IMR-90 (cell line): ENCODE data around the gene SMOC1. TPM values are rescaled to one million over a fixed set of nuclear protein-coding genes. Genes with fewer than 3 reads are reported as not detected.

ENCODE experiments used
- ATAC-seq: fragments of 200-7000 bp; cut with Tn5 transposase; 2 replicates; pipeline ENCODE4 v1.9.1; 2020; ENCODE audit warnings: low read depth, mild to moderate bottlenecking, moderate library complexity
- BruUV-seq: library from RNA; stranded (reverse); fragments of 400-500 nt; replicated peaks from 2 replicates; lab custom pipeline; 2021; lab: Mats Ljungman, UMichigan
- CTCF ChIA-PET: fragments of 300-600 bp; formaldehyde crosslinking; extraction: SDS; loops from one replicate; lab custom pipeline; 2021; ENCODE audit warnings: antibody characterized with exemption; lab: Yijun Ruan, JAX
- POLR2A ChIA-PET: fragments of 300-600 bp; sonication (Branson Sonifier 250); formaldehyde crosslinking; loops from one replicate; lab custom pipeline; 2022; ENCODE audit warnings: antibody characterized with exemption; ENCODE audit not compliant: unreplicated experiment; lab: Charles Lee
- DNase-seq: peaks from one replicate; pipeline ENCODE4 v3.0.0; 2013
- H2AFZ ChIP-seq: replicated peaks from 2 replicates; pipeline ENCODE3; 2013; ENCODE audit warnings: low read length, mild to moderate bottlenecking; ENCODE audit not compliant: poor library complexity
- H2AK5ac ChIP-seq: 2 replicates; pipeline ENCODE4 v1.6.1; 2013; ENCODE audit warnings: low read depth, low read length, inconsistent platforms
- H2AK9ac ChIP-seq: replicated peaks from 2 replicates; pipeline ENCODE3; 2013; ENCODE audit warnings: mild to moderate bottlenecking, low read depth, low read length, moderate library complexity; ENCODE audit not compliant: poor library complexity
- H2BK120ac ChIP-seq: 2 replicates; pipeline ENCODE4 v1.6.1; 2013; ENCODE audit warnings: low read depth, low read length, inconsistent platforms
- H2BK15ac ChIP-seq: 3 replicates; pipeline ENCODE4 v1.6.1; 2013; ENCODE audit warnings: low read depth, low read length, inconsistent platforms
- H2BK20ac ChIP-seq: 2 replicates; pipeline ENCODE4 v1.6.1; 2013; ENCODE audit warnings: low read depth, mild to moderate bottlenecking, inconsistent platforms, low read length, moderate library complexity
- H2BK5ac ChIP-seq: 2 replicates; pipeline ENCODE4 v1.6.1; 2013; ENCODE audit warnings: mild to moderate bottlenecking, low read depth, low read length, inconsistent platforms; ENCODE audit not compliant: poor library complexity, severe bottlenecking
- H3K14ac ChIP-seq: replicated peaks from 2 replicates; pipeline ENCODE4 v1.6.1; 2013; ENCODE audit warnings: low read depth, low read length, inconsistent platforms
- H3K18ac ChIP-seq: 2 replicates; pipeline ENCODE4 v1.6.1; 2013; ENCODE audit warnings: low read depth, low read length, control low read depth
- H3K23ac ChIP-seq: 2 replicates; pipeline ENCODE4 v1.6.1; 2013; ENCODE audit warnings: low read depth, low read length, inconsistent platforms
- H3K27ac ChIP-seq: 2 replicates; pipeline ENCODE4 v1.5.1; 2013; ENCODE audit warnings: mild to moderate bottlenecking, control low read depth, low read length; ENCODE audit not compliant: insufficient read depth
- H3K27me3 ChIP-seq: 2 replicates; pipeline ENCODE4 v1.6.1; 2013; ENCODE audit warnings: low read length; ENCODE audit not compliant: control insufficient read depth, insufficient read depth
- H3K36me3 ChIP-seq: 2 replicates; pipeline ENCODE4 v1.6.1; 2013; ENCODE audit warnings: low read length, mixed read lengths; ENCODE audit not compliant: control insufficient read depth, insufficient read depth
- H3K4ac ChIP-seq: 2 replicates; pipeline ENCODE4 v1.6.1; 2013; ENCODE audit warnings: low read depth, low read length, inconsistent platforms
- H3K4me1 ChIP-seq: 2 replicates; pipeline ENCODE4 v1.6.1; 2013; ENCODE audit warnings: low read length, mixed read lengths; ENCODE audit not compliant: control insufficient read depth, insufficient read depth
- H3K4me2 ChIP-seq: 2 replicates; pipeline ENCODE4 v1.6.1; 2013; ENCODE audit warnings: low read depth, mild to moderate bottlenecking, control low read depth, low read length, moderate library complexity
- H3K4me3 ChIP-seq: 2 replicates; pipeline ENCODE4 v1.5.1; 2013; ENCODE audit warnings: low read depth, mild to moderate bottlenecking, control low read depth, low read length, moderate library complexity; ENCODE audit not compliant: insufficient read depth
- H3K56ac ChIP-seq: 2 replicates; pipeline ENCODE4 v1.6.1; 2013; ENCODE audit warnings: low read length, inconsistent platforms; ENCODE audit not compliant: insufficient read depth; ENCODE audit errors: extremely low read depth
- H3K79me1 ChIP-seq, 2 experiments: 2 replicates each; pipeline ENCODE4 v1.6.1; 2013; ENCODE audit warnings: low read length in 2 of 2, inconsistent platforms in 1 of 2, low read depth in 1 of 2
- H3K9ac ChIP-seq: 2 replicates; pipeline ENCODE4 v1.6.1; 2013; ENCODE audit warnings: low read depth, low read length, control low read depth
- H3K9me1 ChIP-seq: 2 replicates; pipeline ENCODE4 v1.6.1; 2013; ENCODE audit warnings: low read length, inconsistent platforms; ENCODE audit not compliant: insufficient read depth
- H3K9me3 ChIP-seq: 2 replicates; pipeline ENCODE4 v1.6.1; 2013; ENCODE audit warnings: low read length; ENCODE audit not compliant: control insufficient read depth, insufficient read depth
- H4K20me1 ChIP-seq: 2 replicates; pipeline ENCODE4 v1.6.1; 2013; ENCODE audit warnings: low read length, inconsistent platforms; ENCODE audit not compliant: insufficient read depth
- H4K5ac ChIP-seq: 2 replicates; pipeline ENCODE4 v1.6.1; 2013; ENCODE audit warnings: mild to moderate bottlenecking, low read depth, low read length, control low read depth
- H4K8ac ChIP-seq, 2 experiments: 2 replicates each; pipeline ENCODE4 v1.6.1; 2013; ENCODE audit warnings: low read depth in 2 of 2, low read length in 2 of 2, control low read depth in 1 of 2, inconsistent platforms in 1 of 2
- H4K91ac ChIP-seq: 2 replicates; pipeline ENCODE4 v1.6.1; 2013; ENCODE audit warnings: low read depth, low read length, inconsistent platforms; ENCODE audit not compliant: insufficient read depth
- RCOR1 ChIP-seq: IDR thresholded peaks from 2 replicates; pipeline ENCODE4 v1.6.1; 2012; ENCODE audit warnings: mild to moderate bottlenecking, low read length, improper control_type of control experiment; ENCODE audit not compliant: insufficient replicate concordance
- USF2 ChIP-seq: fragments of 150-350 bp; IDR thresholded peaks from 2 replicates; pipeline ENCODE4 v1.6.1; 2017; ENCODE audit warnings: mild to moderate bottlenecking, antibody characterized with exemption, low read length, low read depth
- WGBS, 2 experiments: methylation state at CpG; one replicate each; pipeline versions ENCODE4 v1.1.5 to v1.1.7; 2013; ENCODE audit warnings: missing lambda C conversion rate in 2 of 2; ENCODE audit not compliant: insufficient read length in 1 of 2; ENCODE audit errors: extremely low coverage in 2 of 2; 5-methylcytosine and 5-hydroxymethylcytosine counted together
- dilution Hi-C: fragments of 300-500 bp; cut with HindIII; formaldehyde crosslinking; loops from one replicate; pipeline ENCODE4 v1.14.3; 2018; ENCODE audit warnings: low sequenced_read_pairs; ENCODE audit not compliant: unreplicated experiment
- in situ Hi-C: fragments of 300-500 bp; cut with MboI; formaldehyde crosslinking; loops from 3 replicates; pipeline ENCODE4 v1.14.3; 2019; ENCODE audit warnings: low sequenced_read_pairs, inconsistent platforms, mixed read lengths
- intact Hi-C: fragments of 100-400 bp; cut with micrococcal nuclease; formaldehyde crosslinking; loops from 2 replicates; pipeline ENCODE4 v1.10.0; 2022
- polyA plus RNA-seq, 3 experiments: library from polyadenylated mRNA; depleted of rRNA; stranded (reverse); fragments of >200 nt; gene quantifications; 2 replicates each; pipeline ENCODE4 v1.2.3, GENCODE V29; 2012; ENCODE audit warnings: low replicate concordance in 1 of 3
- total RNA-seq: library from RNA; depleted of rRNA; stranded (reverse); fragments of >200 nt; gene quantifications from 2 replicates; pipeline ENCODE4 v1.2.3, GENCODE V29; 2012

The SMOC1 gene
- total and polyA plus RNA-seq, 2 of the 4 experiments (the other 2 are of a cell fraction), result 0.90 to 4.1 TPM

- Histone ChIP-seq H2BK20ac (no peak overlapping the region), H2BK15ac (no peak overlapping the region), H3K4me3 (no peak overlapping the region), H2AFZ (no peak overlapping the region), H3K4me1 (peaks cover 6% of the 10 kb centered on the region), H3K4ac (no peak overlapping the region), H2BK5ac (no peak overlapping the region), H3K18ac (no peak overlapping the region), H3K9me3 (peaks cover 6% of the 10 kb centered on the region; the same call in 1 of the 2 replicates), H3K14ac (no peak overlapping the region), H3K4me2 (no peak overlapping the region), H3K56ac (no peak overlapping the region), H3K27me3 (no peaks in the 10 kb centered on the region), H3K23ac (no peak overlapping the region), H4K91ac (no peak overlapping the region), H3K36me3 (no peaks in the 10 kb centered on the region), H3K27ac (no peak overlapping the region), H3K79me1 (peaks cover 0 to 10% of the 10 kb centered on the region in 2 experiments; a peak in 3 of 4 replicates), H2AK9ac (no peak overlapping the region), H3K9ac (no peak overlapping the region), H3K9me1 (no peaks in the 10 kb centered on the region), H2BK120ac (no peak overlapping the region), H4K5ac (no peak overlapping the region), H2AK5ac (no peak overlapping the region), H4K20me1 (no peaks in the 10 kb centered on the region), H4K8ac (no peak overlapping the region)
- BruUV-seq, result no TSS peak
- no peak for ATAC-seq
- in situ Hi-C loops (no loop called here), intact Hi-C loops (no loop called here), dilution Hi-C loops (no loop called here)
- DNase-seq, result no peak
- TF ChIP-seq RCOR1, result no peak
- TF ChIP-seq USF2, result no peak
- WGBS, 2 experiments, result no CpG with 5 or more reads among the region's 2 CpGs
- ChIA-PET POLR2A (no interaction called here), CTCF (no interaction called here)
Measured at GRCh38 chr14:69896972-69897371, 17.8 kb downstream of the SMOC1 start.
